Right lung (tissue), 10 donors: Measurements from ENCODE around the gene DEFB129. TPM values are rescaled to one million over a fixed set of nuclear protein-coding genes. Genes with fewer than 3 reads are reported as not detected.
"Not testable (repeated sequence)": the region's sequence is repeated elsewhere in the genome, so short reads cannot be mapped to it uniquely, and the experiment has no call there.

Experiments used
- DNase-seq, 2 donors: peaks; one replicate each; pipeline ENCODE4 v3.0.0-alpha.2; 2013
- long read RNA-seq, 8 donors: transcript quantifications; one replicate each; lab custom pipeline, GENCODE V29; 2026
- polyA plus RNA-seq, 5 donors: library from polyadenylated mRNA; unstranded; fragments of 120-200 nt; gene quantifications; one replicate each; pipeline versions ENCODE4 v1.2.1 to v1.2.3, GENCODE V29; 2013; ENCODE audit warnings: inconsistent platforms in 1 of 5, low replicate concordance in 1 of 5; ENCODE audit not compliant: insufficient read length in 5 of 5, insufficient read depth in 1 of 5

The DEFB129 gene, protein sequence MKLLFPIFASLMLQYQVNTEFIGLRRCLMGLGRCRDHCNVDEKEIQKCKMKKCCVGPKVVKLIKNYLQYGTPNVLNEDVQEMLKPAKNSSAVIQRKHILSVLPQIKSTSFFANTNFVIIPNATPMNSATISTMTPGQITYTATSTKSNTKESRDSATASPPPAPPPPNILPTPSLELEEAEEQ
- polyA plus RNA-seq = not detected
- long read RNA-seq, donor 1 = 0 reads
- long read RNA-seq, donor 2 = 0 reads
- long read RNA-seq, donor 3 = 0 reads
- long read RNA-seq, donor 4 = 0 reads
- long read RNA-seq, donor 5 = 0 reads
- long read RNA-seq, donor 6 = 0 reads
- long read RNA-seq, donor 7 = 0 reads
- long read RNA-seq, donor 8 = 0 reads

DNA sequence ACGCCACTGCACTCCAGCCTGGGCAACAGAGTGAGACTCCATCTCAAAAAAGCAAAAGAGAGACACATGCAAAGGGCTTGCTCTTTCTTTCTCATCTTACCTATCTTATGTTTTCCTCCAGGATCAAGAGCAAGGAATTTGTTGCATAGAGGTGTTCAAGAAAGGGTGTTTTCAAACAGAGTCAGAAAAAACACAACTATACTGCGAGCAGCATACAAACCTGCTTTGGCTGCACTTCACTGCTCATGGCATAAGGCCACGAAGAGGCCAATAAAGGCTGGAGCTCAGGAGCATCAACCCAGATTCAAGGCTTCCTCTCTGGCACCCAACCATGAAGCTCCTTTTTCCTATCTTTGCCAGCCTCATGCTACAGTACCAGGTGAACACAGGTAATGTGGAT, at the start of gene DEFB129:
Gene DEFB129, plus strand, starts transcription at position 301 of the 400 bp plus-strand sequence. Its CDS starts 31 bp downstream, at position 332.
- DNase-seq = no peak

DNA sequence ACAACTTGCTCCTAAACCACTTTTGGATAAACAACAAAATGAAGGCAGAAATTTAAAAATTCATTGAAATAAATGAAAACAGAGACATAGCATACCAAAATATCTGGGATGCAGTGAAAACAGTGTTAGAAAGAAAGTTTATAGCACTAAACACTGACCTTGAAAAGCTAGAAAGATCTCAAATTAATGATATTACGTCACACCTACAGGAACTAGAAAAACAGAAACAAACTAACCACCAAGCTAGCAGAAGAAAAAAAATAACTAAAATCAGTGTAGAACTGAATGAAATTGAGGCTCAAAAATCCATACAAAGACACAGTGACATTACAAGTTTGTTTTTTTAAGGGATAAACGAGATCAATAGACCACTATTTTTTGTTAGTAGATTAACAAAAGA, 42.8 kb upstream of the DEFB129 start:
- no peak for DNase-seq

DNA sequence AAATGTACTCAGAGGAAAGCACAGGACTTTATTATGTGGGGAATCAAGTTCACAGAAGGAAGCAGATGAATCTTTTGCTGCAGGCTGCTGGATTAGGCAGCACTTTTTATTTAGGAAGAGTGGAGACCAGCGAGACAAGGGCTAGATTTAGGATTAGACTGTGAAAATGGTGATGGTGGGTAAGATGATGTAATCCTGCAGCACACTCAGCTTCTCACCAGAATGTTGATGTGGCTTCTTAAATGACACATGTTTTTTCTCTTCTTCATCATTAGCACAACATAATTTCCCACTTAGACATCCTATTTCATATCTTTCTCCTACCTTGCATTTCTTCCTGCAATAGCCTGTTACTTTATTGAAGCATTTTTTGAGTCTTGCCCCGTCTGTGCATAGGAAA, 39.3 kb upstream of the DEFB129 start:
- DNase-seq = no peak

DNA sequence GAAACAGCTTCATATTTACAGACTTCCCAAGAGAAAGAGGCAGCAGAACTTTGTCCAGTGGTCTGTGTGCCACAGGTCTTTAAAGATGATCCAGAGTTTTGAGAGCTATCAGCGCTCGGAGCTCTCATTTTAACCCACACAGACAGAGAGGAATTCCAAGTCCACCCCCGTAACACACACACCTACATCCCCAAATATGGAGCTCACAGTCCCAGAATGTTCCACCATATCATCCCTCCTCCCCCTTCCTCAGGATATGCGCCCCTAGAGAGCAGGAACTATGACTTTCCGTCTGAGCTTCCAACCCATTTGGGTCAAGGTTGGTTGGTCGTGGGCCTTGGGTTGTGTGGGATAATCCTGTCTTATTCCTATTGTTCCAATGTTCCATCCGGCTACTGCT, 37.4 kb upstream of the DEFB129 start, which contains the start of gene DEFB128:
Gene DEFB128, minus strand, starts transcription at position 101 of the 400 bp plus-strand sequence. Its CDS starts 88 bp downstream, at position 13.
- DNase-seq = no peak

DNA sequence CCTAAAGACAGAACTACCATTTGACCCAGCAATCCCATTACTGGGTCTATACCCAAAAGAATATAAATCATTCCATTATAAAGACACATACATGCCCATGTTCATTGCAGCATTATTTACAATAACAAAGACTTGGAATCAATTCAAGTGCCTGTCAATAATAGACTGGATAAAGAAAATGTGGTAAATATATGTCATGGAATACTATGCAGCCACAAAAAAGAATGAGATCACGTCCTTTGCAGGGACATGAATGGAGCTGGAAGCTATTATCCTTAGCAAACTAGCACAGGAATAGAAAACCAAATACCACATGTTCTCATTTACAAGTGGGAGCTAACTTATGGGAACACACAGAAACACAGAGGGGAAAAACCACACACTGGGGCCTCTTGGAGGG, 28.8 kb upstream of the DEFB129 start:
- no peak for DNase-seq

DNA sequence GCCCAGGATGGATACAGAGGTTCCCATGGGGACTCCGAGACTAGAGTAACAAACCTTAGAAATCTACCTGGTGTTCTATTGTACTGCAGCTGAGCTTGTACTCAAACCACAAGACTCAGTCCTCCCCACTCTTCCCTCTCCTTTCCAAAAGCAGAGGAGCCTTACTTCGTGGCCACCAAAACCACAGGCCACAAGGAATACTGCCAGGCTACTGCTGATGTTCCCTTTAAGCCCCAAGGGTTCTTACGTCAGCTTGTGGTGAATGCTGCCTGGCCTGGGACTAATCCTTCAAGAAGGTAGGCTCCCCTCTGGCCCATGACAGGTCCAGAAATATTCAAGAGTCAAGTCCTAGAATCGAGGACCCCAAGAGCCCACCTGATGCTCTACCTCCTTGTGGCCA, 27.1 kb upstream of the DEFB129 start:
- DNase-seq = no peak

DNA sequence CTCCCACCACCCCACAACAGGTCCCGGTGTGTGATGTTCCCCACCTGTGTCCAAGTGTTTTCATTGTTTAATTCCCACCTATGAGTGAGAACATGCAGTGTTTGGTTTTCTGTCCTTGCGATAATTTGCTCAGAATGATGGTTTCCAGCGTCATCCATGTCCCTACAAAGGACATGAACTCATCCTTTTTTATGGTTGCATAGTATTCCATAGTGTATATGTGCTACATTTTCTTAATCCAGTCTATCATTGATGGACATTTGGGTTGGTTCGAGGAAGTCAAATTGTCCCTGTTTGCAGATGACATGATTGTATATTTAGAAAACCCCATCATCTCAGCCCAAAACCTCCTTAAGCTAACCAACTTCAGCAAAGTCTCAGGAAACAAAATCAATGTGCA, 23.4 kb upstream of the DEFB129 start:
- not testable (repeated sequence) for DNase-seq

DNA sequence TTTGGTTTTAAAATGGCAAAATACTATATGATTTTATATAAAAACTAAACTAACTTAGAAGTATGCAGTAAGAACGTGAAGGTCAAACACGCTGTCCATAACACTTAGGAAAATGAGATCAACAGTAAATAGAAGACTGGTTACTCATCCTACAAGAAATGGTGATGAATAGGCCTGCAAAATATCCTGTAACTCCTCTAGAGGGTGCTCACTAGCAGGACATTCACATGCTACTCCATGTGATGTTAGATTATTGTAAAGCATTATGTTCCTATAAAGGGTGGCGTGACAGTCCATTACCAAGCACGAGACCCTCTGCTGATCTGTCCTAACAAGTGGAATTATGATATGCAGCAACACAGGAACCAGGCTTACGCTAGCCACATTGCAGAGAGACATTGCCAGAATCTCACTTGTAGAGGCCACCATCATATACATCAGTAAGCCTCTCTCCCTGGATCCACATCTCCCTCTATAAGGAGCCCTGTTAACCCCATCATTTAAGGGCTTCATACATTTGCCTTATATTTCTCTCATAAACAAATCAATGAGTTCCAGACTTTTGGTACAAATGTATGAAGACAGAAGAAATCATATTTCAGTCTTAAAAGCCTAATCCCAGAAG, 18.0 kb upstream of the DEFB129 start:
- peak; percentile 14 to 27 for DNase-seq

DNA sequence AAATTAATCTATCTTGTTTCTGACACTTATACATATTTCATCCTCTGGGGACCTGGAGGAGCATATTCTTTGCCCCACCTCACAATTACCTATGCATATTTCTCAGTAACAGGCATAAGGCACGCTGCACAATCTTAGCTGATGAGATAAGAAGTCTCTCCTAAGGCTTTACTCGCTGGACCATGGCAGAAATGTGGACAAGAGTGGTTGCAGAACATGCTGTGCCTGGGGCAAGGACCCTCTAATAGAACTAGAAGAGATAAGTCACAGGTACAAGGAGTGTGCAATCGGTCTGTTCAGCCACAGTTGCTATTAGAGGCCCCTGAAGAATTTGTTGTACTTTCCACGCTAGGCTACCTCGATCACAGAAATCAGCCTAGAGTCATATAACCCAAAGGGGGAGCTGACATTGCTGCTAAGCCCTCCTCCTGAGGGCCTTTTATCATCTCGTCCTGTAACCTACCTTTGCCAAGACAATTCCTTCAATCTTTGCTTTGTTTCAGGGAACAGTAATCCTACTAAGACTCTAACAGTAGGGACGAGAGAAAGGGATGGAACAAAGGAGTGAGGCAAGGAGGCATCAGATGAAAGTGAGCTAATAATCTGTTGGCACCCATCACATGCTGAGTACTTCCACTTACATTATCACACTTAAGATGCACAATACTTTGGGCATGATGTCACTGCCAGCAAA, 16.1 kb upstream of the DEFB129 start:
- no peak for DNase-seq

DNA sequence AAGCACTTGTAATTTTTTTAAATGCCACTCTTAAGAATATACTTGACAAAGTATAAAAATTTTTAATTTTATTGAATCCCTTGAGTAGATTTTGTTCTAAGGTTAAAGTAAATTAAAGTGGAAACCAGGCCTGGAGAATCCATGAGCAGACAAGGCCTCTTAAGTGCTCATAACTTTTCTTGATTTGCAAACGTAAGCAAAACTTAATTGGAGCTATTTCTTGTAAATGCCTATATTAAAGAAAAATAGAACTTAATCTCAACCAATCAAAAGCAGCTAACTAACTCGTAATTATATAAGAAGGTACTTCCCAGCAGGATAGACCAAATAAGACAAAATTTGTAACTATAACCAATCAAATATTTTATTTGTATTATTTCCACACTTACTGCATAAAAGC, 12.7 kb upstream of the DEFB129 start:
- DNase-seq = no peak

DNA sequence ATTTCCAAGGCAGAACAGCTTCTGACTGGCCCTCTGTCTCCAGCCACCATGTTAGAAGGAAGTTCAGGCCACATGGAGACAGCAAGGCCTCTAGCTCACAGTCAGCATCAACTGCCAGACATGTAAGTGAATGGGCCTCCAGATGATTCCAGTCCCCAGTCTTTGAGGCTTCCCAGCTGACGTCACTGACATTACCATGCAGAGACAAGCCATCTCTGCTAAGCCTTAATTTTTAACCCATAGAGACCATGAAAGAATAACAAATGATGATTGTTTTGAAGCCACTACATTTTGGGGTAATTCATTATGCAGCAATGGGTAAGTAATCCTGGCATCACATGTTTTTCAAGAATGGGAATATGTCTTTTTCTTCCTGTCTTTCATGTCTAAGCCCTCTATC, 11.3 kb upstream of the DEFB129 start:
- no peak for DNase-seq

DNA sequence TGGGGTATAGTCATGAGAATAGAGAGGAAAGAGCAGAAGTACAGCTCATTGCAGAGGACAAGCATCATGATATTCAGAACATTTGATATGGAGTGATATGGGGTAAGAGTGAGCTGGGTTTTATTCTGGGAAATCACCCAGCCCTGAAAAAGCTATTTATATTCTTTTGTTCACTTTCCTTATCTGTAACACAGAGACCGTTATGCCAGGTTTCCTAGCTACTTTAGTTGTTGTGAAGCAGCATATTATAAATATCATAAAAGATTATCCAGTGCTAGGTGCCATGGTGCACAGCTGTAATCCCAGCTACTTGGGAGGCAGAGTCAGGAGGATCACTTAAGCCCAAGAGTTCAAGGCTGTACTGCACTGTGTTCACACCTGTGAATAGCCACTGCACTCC, 9.8 kb upstream of the DEFB129 start:
- DNase-seq = no peak

DNA sequence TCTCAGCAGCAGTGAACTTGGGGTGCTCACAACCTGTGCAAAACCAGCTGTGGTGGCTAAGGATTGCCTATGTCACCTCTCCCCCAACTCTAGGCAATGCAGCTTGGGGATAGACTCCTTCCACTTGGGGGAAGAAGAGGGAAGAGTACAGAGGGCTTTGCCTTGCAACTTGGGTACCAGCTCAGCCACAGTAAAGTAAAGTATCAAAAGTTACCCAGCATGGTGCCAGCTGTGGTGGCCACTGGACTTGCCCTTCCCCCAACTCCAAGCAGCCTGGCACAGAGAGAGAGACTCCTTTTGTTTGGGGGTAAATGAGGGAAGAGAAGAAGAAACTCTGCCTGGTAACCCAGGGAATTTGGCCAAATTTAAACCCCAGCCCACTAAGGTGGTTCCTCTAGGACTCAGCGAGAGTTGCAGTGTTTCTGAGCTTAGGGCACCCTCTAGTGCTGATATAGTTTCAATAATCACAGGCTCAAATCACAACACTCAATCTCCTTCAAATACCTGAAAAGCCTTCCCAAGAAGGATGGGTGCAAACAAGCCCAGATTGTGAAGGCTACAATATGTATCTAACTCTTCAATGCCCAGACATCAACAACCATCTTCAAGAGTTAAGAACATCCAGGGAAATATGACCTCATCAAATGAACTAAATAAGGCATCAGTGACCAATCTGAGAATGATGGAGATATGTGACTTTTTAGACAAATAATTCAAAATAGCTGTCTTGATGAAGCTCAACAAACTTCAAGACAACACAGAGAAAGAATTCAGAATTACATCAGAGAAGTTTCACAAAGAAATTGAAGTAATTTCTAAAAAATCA, 7.6 kb upstream of the DEFB129 start:
- peak in 1 of 2 donors; percentile 25 for DNase-seq

DNA sequence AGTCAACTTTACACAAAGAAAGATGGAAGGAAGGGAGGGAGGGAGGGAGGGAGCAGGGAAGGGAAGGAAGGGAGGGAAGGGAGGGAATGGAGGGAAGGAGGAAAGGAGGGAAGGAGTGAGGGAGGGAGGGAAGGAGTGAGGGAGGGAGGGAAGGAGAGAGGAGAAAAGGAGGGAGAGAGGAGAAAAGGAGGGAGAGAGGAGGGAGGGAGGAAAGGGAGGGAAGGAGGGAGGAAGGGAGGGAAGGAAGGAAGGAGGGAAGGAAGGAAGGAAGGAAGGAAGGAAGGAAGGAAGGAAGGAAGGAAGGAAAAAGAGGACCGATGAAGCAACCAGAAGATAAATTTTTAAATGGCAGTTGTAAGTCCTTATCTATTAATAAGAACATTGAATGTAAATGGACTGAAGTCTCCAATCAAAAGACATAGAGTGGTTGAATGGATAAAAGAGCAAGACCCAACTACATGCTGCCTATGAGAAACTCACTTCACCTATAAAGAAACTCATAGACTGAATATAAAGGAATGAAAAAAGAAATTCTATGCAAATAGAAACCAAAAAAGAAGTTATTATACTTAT, 5.7 kb upstream of the DEFB129 start:
- DNase-seq = no peak

DNA sequence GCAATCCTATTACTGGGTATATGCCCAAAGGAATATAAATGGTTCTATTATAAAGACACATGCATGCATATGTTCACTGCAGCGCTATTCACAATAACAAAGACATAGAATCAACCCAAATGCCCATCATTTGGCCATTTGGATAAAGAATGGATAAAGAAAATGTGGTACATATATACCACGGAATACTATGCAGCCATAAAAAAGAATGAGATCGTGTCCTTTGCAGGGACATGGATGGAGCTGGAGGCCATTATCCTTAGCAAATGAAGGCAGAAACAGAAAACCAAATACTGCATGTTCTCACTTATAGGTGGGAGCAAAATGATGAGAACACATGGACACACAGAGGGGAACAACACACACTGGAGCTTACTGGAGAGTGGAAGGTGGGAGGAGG, 1.2 kb upstream of the DEFB129 start:
- not testable (repeated sequence) for DNase-seq

DNA sequence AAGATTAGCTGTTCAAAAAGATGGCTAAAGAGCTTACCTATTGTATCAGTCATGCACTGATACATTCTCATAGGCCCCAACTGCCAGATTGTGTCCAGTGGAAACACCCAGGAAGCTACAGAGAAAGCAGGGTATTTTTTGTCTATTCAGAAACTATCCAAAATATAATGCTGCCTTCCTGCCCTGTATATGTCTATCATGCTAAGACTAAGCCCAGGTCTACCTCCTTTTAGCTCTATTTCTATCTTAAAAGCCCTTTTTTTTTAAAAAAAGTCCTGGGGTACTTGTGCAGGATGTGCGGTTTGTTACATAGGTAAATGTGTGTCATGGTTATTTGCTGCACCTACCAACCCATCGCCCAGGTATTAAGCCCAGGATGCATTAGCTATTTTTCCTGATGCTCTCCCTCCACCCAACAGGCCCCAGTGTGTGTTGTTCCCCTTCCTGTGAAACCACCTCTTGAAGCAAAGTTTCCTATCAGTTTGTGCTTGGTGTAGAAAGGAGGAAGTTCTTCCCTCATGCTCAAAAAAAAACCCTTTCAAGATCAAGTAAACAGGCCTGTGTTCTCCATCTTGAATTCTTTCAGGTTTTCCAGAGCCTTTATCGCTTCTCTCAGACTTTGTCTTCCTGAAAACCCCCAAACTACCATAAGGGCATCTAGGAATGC, 514 bp downstream of the DEFB129 start:
- no peak for DNase-seq

DNA sequence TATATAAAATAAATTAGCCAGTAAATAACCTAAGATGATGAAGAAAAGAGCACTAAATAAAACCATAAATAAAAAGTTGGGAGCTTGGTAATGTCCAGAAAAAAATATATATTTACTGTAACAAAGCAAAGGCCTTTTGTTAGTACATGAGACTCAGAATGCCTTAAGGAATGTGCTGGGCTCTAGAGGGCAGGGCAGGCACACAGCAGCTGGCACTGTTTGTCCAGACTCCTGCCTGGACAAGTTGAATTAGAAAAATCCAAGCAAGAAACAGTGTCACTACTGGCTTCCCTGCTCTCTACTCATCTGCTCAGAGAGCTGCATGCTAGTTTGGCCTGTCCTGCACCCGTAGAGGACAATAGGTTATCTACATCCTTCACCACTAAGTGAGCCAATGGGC, 8.8 kb downstream of the DEFB129 start:
- DNase-seq = peak in 1 of 2 donors; percentile 1

DNA sequence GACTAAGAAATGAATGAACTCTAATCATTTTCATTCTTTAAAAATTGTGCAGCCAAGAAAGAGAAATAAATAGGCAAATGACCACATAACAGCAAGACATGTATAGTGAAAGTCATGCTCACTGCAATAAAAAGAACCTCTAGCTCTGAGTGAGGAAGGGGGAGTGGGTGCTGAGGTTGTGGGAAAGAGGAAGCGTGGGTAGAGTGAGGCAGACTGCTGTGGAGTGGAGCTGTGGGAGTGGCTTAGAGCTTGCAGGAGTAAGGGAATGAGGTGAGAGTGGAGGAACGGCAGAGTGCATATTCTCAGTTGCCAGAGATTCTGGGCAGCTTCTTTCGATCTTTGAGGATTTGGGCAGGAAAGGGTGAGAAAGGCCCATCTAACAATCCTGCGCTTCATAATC, 10.4 kb downstream of the DEFB129 start:
- DNase-seq = peak; percentile 25 to 38

DNA sequence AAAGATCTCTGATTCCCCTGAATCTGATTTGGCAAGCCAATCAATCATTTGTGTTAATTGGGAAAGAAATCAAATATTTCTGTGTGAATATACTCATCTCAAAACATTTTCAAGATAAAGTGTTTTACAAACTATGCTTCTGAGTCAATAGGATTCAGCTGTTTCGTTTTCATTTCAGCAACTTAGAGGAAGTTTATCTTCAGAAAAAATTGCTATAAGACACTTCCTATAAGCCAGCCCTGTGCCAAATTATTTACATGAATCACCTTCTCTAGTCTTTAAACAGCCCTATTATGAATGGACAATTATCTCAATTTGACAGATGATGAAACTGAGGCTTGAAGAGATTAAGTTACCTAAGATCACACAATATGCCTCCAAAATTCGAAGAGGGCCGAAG, 10.9 kb downstream of the DEFB129 start:
- no peak for DNase-seq

DNA sequence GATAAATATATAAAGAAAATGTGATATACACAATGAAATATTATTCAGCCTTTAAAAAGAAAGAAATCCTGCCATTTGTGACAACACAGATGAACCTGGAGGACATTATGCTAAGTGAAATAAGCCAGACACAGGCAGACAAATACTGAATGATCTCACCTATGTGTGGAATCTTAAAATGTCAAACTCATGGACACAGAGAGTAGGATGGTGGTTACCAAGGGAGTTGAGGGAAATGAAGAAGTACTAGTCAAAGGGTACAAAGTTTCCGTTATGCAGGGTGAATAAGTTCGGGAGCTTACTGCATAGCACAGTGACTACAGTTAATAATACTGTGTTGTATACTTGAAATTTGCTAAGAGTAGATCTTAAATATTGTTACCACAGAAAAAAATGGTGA, 15.8 kb downstream of the DEFB129 start:
- DNase-seq = no peak

DNA sequence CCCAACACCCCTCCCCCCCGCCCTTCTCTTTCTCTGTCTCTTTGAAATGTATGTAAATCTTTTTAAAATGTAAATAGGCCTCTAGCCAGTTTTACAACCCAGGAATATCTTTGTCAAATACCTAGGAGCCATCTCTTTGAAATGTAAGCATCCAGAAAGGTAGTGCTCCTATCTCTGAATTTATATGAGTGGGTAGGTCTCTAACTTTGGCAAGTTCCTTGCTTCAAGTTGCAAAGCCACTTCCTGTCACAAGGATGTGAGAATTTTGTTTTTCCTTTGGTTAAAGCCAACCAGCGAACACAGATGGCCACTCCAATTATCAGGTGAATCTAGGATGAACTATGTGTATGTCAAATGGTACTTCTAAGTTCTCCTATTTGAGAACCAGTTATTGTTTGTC, 24.3 kb downstream of the DEFB129 start:
- no peak for DNase-seq
